NT2/D1 (cell line): ENCODE results near the gene FSTL1.

ENCODE experiments used
- YY1 ChIP-seq: IDR thresholded peaks from 2 replicates; pipeline ENCODE4 v1.6.1; 2011; ENCODE audit not compliant: insufficient read length, insufficient read depth
- ZNF274 ChIP-seq: IDR thresholded peaks from 2 replicates; pipeline ENCODE4 v1.6.1; 2011; ENCODE audit warnings: mild to moderate bottlenecking, low read depth, low read length

DNA sequence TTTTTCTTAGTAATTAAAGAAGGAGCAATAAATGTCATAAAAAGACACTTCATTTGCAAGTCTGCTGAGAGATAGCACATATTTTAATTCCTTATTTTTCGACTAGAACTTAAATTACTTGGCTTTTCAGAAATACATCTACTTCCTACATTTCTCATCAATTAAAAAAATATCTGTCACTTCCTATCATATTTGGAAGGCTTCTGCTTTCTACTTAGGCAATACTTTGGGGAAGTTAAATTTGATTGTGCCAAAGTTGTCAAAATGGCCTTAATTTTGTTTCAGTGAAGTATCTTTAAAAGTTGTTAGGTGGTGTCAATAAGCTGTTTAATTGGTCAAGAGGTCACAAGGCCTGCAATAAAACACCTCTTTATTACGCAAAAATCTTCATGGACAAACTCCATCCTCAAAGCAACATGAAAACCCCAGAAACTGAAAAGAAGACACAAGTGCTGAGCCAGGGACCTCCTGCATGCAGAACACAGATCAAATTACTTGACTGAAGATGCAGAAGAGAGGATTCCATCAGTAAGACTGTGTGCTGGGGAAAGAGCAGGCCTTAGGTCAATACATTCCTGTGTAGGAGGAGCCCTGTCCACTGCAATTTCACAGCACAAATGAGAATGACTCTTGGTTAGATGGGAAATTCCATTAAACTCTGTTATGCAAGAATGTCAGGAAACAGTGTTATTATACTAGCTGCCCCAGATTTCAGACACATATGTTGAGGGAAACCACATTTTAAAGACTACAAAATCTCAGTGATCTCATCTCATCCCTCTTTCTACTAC, 48.0 kb upstream of the FSTL1 start:
- TF ChIP-seq ZNF274 (no peak), YY1 (no peak)
